ENCODE data around the gene PLA2G2D.

Gene PLA2G2D

GRCh38 chr1:20107796-20108195 is 11.5 kb downstream of the PLA2G2D start:
- no peaks in the 10 kb centered on the region for H3K36me3 ChIP-seq (ENCODE audit: control insufficient read depth in 2 of 2, insufficient read depth in 1 of 2, low read length in 2 of 2)
- POLR2A ChIA-PET, result interaction anchor here (0.7 kb wide), 1 partner anchor 19 kb away, joined by 3 read pairs; no protein-coding TSS in a partner anchor
- no peaks in the 10 kb centered on the region for H3K9me3 ChIP-seq (ENCODE audit: control insufficient read depth, insufficient read depth, low read depth, low read length)
- CTCF ChIA-PET, result interaction anchor here (0.6 to 1.1 kb wide), 2 partner anchors 9 to 39 kb away, joined by 3 read pairs; no protein-coding TSS in a partner anchor
- H3K4me3 ChIP-seq (ENCODE audit: low read depth, low read length), result no peak overlapping the region
- no peaks in the 10 kb centered on the region for H3K4me1 ChIP-seq (ENCODE audit: control insufficient read depth, insufficient read depth, low read length)
- TF ChIP-seq ZNF513 (tag by site-specific recombination; IDR thresholded peaks at IDR 0.05) (no peak), ZNF792 (tag by site-specific recombination; IDR thresholded peaks at IDR 0.05) (no peak), ZNF623 (tag by site-specific recombination; IDR thresholded peaks at IDR 0.05) (no peak), KLF1 (tag by site-specific recombination; IDR thresholded peaks at IDR 0.05) (no peak), ZSCAN30 (tag by site-specific recombination; IDR thresholded peaks at IDR 0.05) (no peak), ZNF514 (tag by site-specific recombination; IDR thresholded peaks at IDR 0.05) (no peak), ZNF221 (tag by site-specific recombination; IDR thresholded peaks at IDR 0.05; ENCODE audit: borderline replicate concordance) (no peak), YY1 (tag by site-specific recombination; IDR thresholded peaks at IDR 0.05) (no peak), ZNF777 (tag by site-specific recombination; IDR thresholded peaks at IDR 0.05; ENCODE audit: borderline replicate concordance) (no peak), ZNF302 (tag by site-specific recombination; IDR thresholded peaks at IDR 0.05; ENCODE audit: low read depth) (no peak), ZNF548 (tag by site-specific recombination; IDR thresholded peaks at IDR 0.05) (no peak), ZNF114 (tag by site-specific recombination; IDR thresholded peaks at IDR 0.05) (no peak), SP2 (tag by site-specific recombination; IDR thresholded peaks at IDR 0.05) (no peak), ZNF585B (tag by site-specific recombination; IDR thresholded peaks at IDR 0.05) (no peak)
- no peak overlapping the region for H3K27ac ChIP-seq (ENCODE audit: extremely low read depth, low read depth, low read length)

GRCh38 chr1:20107351-20107750 is 12.0 kb downstream of the PLA2G2D start:
- H3K4me1 ChIP-seq (ENCODE audit: control insufficient read depth, insufficient read depth, low read length), result no peaks in the 10 kb centered on the region
- TF ChIP-seq HOXD13 (CRISPR knock-in tag; IDR thresholded peaks at IDR 0.05; ENCODE audit: borderline replicate concordance) (no peak), ATF2 (tag by site-specific recombination; IDR thresholded peaks at IDR 0.05; ENCODE audit: low read depth) (no peak), ZBTB7A (tag by site-specific recombination; IDR thresholded peaks at IDR 0.05; ENCODE audit: low read depth) (no peak), ZNF174 (tag by site-specific recombination; IDR thresholded peaks at IDR 0.05) (no peak)
- TF ChIP-seq, protein P1, sequence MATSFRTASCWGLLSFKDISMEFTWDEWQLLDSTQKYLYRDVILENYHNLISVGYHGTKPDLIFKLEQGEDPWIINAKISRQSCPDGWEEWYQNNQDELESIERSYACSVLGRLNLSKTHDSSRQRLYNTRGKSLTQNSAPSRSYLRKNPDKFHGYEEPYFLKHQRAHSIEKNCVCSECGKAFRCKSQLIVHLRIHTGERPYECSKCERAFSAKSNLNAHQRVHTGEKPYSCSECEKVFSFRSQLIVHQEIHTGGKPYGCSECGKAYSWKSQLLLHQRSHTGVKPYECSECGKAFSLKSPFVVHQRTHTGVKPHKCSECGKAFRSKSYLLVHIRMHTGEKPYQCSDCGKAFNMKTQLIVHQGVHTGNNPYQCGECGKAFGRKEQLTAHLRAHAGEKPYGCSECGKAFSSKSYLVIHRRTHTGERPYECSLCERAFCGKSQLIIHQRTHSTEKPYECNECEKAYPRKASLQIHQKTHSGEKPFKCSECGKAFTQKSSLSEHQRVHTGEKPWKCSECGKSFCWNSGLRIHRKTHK (tag by site-specific recombination; IDR thresholded peaks at IDR 0.05), result no peak
- no peaks in the 10 kb centered on the region for H3K36me3 ChIP-seq (ENCODE audit: control insufficient read depth in 2 of 2, insufficient read depth in 1 of 2, low read length in 2 of 2)
- H3K9me3 ChIP-seq (ENCODE audit: control insufficient read depth, insufficient read depth, low read depth, low read length), result no peaks in the 10 kb centered on the region
- no peak overlapping the region for H3K27ac ChIP-seq (ENCODE audit: extremely low read depth, low read depth, low read length)
- ChIA-PET CTCF (interaction anchor here (0.6 to 1.1 kb wide), 2 partner anchors 9 to 40 kb away, joined by 3 read pairs; no protein-coding TSS in a partner anchor), POLR2A (no interaction called here)
- H3K4me3 ChIP-seq (ENCODE audit: low read depth, low read length), result no peak overlapping the region

DNA sequence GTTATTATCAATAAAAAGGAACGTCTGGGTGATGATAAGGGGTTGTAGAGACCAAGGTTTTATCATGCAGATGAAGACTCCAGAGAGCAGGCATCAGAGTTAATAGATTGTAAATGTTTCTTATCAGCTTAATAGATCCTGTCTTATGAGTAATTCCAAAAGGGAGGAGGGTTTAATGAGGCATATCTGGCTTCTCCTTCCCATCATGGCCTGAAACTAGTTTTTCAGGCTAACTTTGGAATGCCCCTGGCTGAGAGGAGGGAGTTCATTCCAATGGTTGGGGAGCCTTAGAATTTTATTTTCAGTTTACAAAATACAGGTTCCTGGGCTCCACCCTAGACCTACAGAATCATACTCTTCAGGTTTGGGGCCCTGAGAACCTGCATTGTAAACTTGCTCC is 13.5 kb downstream of the PLA2G2D start:
- no peaks in the 10 kb centered on the region for H3K9me3 ChIP-seq (ENCODE audit: control insufficient read depth, insufficient read depth, low read depth, low read length)
- H3K27ac ChIP-seq (ENCODE audit: extremely low read depth, low read depth, low read length), result no peak overlapping the region
- H3K4me3 ChIP-seq (ENCODE audit: low read depth, low read length), result no peak overlapping the region
- ChIA-PET POLR2A (no interaction called here), CTCF (no interaction called here)
- peak; percentile 64 for TF ChIP-seq ZBTB20 (tag by site-specific recombination; IDR thresholded peaks at IDR 0.05)
- TF ChIP-seq YY1 (tag by site-specific recombination; IDR thresholded peaks at IDR 0.05), result no peak
- TF ChIP-seq ZNF174 (tag by site-specific recombination; IDR thresholded peaks at IDR 0.05), result no peak
- no peaks in the 10 kb centered on the region for H3K4me1 ChIP-seq (ENCODE audit: control insufficient read depth, insufficient read depth, low read length)
- H3K36me3 ChIP-seq (ENCODE audit: control insufficient read depth in 2 of 2, insufficient read depth in 1 of 2, low read length in 2 of 2), result no peaks in the 10 kb centered on the region

Measured in HEK293 (cell line).